Astrocyte of the hippocampus (primary cell): Measurements from ENCODE around the gene PYGB.

Source experiments
- DNase-seq: peaks from one replicate; pipeline ENCODE4 v3.0.0; 2011; ENCODE audit warnings: low read depth, low spot score

The PYGB gene

GRCh38 chr20:25336561-25337422 lies 88.9 kb downstream of the PYGB start:
- peak; percentile 55 for DNase-seq

- no peak for DNase-seq
Measured at GRCh38 chr20:25338112-25339023, 90.5 kb downstream of the PYGB start.

- no peak for DNase-seq
Measured at GRCh38 chr20:25339608-25340007, 91.7 kb downstream of the PYGB start.

- no peak for DNase-seq
Measured at GRCh38 chr20:25340380-25340779, 92.5 kb downstream of the PYGB start.

GRCh38 chr20:25341716-25342680 lies 94.1 kb downstream of the PYGB start:
- DNase-seq = peak; percentile 63

GRCh38 chr20:25344634-25345033 lies 96.7 kb downstream of the PYGB start:
- DNase-seq = no peak

- no peak for DNase-seq
Measured at GRCh38 chr20:25345721-25346120, 97.8 kb downstream of the PYGB start.

GRCh38 chr20:25346349-25346748 lies 98.5 kb downstream of the PYGB start:
- no peak for DNase-seq
